K562 (cell line): ENCODE data around the gene CNGA1.

Experiments used
- ATF6 ChIP-seq: sonication (generic); formaldehyde crosslinking; IDR thresholded peaks from 2 replicates; pipeline ENCODE4 v1.4.0; 2020; ENCODE audit warnings: mild to moderate bottlenecking, missing genetic modification reagents
- CTCF ChIP-seq, 3 experiments: IDR thresholded peaks in 2 of 3; conservative IDR thresholded peaks in 1 of 3; 2 replicates each; pipeline ENCODE4 v1.5.1; 2011 to 2012; ENCODE audit warnings: low read length in 3 of 3, mild to moderate bottlenecking in 3 of 3, control low read depth in 2 of 3, improper control_type of control experiment in 1 of 3, inconsistent platforms in 1 of 3, low read depth in 1 of 3, mixed read lengths in 1 of 3, moderate library complexity in 1 of 3; ENCODE audit not compliant: insufficient read depth in 2 of 3
- FOXP4 ChIP-seq: sonication (generic); formaldehyde crosslinking; IDR thresholded peaks from 2 replicates; pipeline ENCODE4 v1.8.0; 2022; ENCODE audit warnings: mild to moderate bottlenecking, missing genetic modification reagents, borderline replicate concordance

- TF ChIP-seq CTCF (IDR thresholded peaks at IDR 0.05 in 2 of 3, conservative IDR thresholded peaks at IDR 0.05 in 1 of 3; ENCODE audit: insufficient read depth in 2 of 3, low read depth in 1 of 3, low read length in 3 of 3) (no peak), ATF6 (CRISPR knock-in tag) (no peak), FOXP4 (CRISPR knock-in tag) (no peak)
Observed at GRCh38 chr4:48033412-48033811, 16.9 kb upstream of the CNGA1 start.
